B cell (primary cell): ENCODE results near the gene SPTBN1.

Experiments
- EZH2 ChIP-seq: IDR thresholded peaks from 2 replicates; pipeline ENCODE4 v1.6.1; 2012; ENCODE audit warnings: borderline replicate concordance, low read depth, mild to moderate bottlenecking, moderate library complexity, low read length; ENCODE audit not compliant: insufficient read depth, poor library complexity, severe bottlenecking
- TF ChIP-seq, protein P1 (sequence below): fragments of 200-600 bp; IDR thresholded peaks from one replicate; pipeline ENCODE4 v1.8.0; 2022; ENCODE audit warnings: antibody characterized with exemption, mild to moderate bottlenecking

DNA sequence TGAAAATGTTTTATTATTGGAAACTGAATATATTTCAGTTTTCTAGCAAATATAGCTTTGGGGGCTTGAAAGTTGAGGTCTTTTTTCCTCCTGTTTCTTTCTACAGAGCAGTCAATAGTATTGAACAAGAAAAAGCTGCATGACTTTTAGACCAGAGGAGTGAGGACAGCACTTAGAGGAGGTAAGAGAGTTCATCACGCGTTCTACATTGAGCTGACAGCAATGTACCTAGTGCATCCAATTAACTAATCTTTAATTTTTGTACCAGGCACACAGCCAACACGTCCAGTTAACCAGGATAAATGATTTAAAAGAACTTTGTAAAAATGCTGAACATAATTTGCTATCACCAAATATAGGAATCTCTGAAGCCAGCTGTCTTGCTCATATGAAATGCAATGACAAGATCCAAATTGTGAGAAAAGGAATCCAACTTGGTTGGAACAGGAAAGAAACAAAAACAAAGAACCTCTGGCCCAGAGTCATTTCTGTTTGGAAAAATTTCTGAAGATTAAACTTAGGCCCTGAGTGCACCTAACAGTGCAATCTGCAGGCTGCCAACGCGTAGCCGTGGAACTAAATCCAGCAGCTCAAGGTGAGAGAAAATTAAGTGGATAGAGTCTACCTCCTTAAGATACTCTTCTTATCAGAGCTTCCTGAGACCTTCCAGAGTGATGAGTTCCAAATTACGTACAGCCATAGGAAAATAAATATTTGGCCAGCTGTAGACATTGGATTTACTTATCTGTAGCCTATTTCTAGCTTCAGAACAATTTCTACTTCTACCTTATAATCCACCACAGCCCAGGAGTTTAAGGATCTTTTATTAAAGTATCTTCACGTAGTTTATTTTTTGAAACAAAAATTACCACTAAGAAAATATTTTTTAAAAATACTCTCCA lies 20.6 kb upstream of the SPTBN1 start:
- TF ChIP-seq, protein P1, sequence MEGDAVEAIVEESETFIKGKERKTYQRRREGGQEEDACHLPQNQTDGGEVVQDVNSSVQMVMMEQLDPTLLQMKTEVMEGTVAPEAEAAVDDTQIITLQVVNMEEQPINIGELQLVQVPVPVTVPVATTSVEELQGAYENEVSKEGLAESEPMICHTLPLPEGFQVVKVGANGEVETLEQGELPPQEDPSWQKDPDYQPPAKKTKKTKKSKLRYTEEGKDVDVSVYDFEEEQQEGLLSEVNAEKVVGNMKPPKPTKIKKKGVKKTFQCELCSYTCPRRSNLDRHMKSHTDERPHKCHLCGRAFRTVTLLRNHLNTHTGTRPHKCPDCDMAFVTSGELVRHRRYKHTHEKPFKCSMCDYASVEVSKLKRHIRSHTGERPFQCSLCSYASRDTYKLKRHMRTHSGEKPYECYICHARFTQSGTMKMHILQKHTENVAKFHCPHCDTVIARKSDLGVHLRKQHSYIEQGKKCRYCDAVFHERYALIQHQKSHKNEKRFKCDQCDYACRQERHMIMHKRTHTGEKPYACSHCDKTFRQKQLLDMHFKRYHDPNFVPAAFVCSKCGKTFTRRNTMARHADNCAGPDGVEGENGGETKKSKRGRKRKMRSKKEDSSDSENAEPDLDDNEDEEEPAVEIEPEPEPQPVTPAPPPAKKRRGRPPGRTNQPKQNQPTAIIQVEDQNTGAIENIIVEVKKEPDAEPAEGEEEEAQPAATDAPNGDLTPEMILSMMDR, result no peak
- no peak for TF ChIP-seq EZH2
